IPS-18c (cell line): ENCODE measurements around the gene ZNF366.

Experiments used
- H3K4me3 ChIP-seq: 2 replicates; pipeline ENCODE4 v1.7.0; 2013; ENCODE audit warnings: low read depth, mild to moderate bottlenecking, low read length, moderate library complexity; ENCODE audit not compliant: insufficient read depth
- H3K9me3 ChIP-seq: one replicate; pipeline ENCODE4 v1.6.1; 2013; ENCODE audit warnings: mild to moderate bottlenecking, low read length, moderate library complexity; ENCODE audit not compliant: control insufficient read depth, insufficient read depth

Gene ZNF366

DNA sequence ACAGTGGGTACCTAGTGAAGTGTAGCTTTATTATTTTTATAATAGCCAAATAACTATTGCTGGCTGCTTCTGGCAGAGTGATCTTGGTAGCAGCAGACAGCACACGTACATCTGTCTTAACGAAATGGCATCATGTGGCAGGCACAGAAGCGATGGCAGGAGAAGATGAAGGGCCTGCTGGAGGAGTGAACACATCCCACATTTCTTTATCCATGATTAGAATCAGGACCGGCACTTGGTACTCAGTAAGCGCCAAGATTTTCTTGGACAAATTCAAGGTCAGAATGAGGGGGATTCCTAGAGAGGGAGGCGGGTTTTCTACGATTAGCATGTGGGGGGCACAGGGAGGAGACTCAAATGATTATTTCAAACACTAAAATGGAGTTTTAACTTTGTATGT, 23.0 kb upstream of the ZNF366 start:
- H3K4me3 ChIP-seq = no peak overlapping the region

GRCh38 chr5:72529383-72529782, 22.2 kb upstream of the ZNF366 start:
- Histone ChIP-seq H3K4me3 (no peak overlapping the region), H3K9me3 (no peaks in the 10 kb centered on the region)

More for the DNA sequence above, 23.0 kb upstream of the ZNF366 start:
- H3K9me3 ChIP-seq = no peaks in the 10 kb centered on the region

DNA sequence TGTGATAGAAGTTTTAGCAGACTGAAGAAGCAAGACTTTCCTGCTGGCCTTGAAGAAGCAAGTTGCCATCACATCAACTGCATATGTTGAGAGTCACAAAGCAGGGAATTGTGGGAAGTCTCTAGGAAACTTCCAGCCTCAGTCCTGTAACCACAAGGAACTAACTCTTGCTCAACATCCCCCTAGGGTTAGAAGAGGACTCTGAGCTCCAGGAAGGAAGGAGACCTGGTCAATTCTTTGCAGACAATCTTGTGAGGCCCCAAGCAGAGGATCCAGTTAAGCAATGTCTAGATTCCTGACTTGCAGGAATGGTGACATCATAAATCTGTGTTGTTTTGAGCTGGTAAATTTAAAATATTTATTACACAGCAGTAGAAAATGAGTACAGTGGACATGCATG, 18.6 kb upstream of the ZNF366 start:
- Histone ChIP-seq H3K9me3 (no peaks in the 10 kb centered on the region), H3K4me3 (no peak overlapping the region)

- H3K9me3 ChIP-seq = no peaks in the 10 kb centered on the region
- H3K4me3 ChIP-seq = no peak overlapping the region
Observed at GRCh38 chr5:72523960-72524582, 16.9 kb upstream of the ZNF366 start.

- no peaks in the 10 kb centered on the region for H3K9me3 ChIP-seq
Observed at GRCh38 chr5:72522607-72523006, 15.4 kb upstream of the ZNF366 start.

DNA sequence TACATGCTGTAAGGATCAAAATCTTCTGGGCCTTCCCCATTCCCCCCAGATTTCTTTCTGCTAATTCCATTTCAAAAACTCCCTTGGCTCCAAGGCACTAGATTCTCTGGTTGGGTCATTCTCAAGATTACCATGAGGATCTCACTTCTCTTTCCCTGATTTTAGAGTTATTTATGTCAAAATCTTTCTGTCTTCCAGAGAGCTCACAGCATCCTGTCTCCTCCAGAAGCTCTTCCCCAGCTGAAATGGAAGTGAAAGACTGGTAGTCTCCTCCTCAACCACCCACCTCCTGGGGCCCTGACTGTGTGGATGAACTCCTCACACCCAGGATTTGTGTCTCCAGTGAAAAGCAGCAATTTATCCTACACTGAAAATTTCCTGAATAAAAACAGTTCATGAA, 11.9 kb upstream of the ZNF366 start:
- Histone ChIP-seq H3K4me3 (no peak overlapping the region), H3K9me3 (no peaks in the 10 kb centered on the region)

More at GRCh38 chr5:72522607-72523006, 15.4 kb upstream of the ZNF366 start:
- no peak overlapping the region for H3K4me3 ChIP-seq

GRCh38 chr5:72518001-72518683, 10.9 kb upstream of the ZNF366 start:
- Histone ChIP-seq H3K9me3 (no peaks in the 10 kb centered on the region), H3K4me3 (no peak overlapping the region)

GRCh38 chr5:72516916-72517315, 9.7 kb upstream of the ZNF366 start:
- Histone ChIP-seq H3K9me3 (no peaks in the 10 kb centered on the region), H3K4me3 (no peak overlapping the region)

GRCh38 chr5:72515211-72515610, 8.0 kb upstream of the ZNF366 start:
- Histone ChIP-seq H3K9me3 (peaks cover 2% of the 10 kb centered on the region), H3K4me3 (no peak overlapping the region)

DNA sequence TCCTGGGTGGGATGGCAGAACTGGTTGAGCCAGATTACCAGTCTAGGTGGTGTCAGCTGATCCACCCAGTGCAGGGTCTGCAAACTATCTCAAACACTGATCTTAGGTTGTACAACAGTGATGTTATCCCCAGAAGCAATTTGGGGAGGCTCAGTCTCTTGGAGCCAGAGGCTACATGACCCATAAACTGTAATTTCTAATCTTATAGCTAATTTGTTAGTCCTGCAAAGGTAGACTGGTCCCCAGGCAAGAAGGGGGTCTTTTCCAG, 5.3 kb upstream of the ZNF366 start:
- H3K4me3 ChIP-seq = no peak overlapping the region
- peaks cover 2% of the 10 kb centered on the region for H3K9me3 ChIP-seq

DNA sequence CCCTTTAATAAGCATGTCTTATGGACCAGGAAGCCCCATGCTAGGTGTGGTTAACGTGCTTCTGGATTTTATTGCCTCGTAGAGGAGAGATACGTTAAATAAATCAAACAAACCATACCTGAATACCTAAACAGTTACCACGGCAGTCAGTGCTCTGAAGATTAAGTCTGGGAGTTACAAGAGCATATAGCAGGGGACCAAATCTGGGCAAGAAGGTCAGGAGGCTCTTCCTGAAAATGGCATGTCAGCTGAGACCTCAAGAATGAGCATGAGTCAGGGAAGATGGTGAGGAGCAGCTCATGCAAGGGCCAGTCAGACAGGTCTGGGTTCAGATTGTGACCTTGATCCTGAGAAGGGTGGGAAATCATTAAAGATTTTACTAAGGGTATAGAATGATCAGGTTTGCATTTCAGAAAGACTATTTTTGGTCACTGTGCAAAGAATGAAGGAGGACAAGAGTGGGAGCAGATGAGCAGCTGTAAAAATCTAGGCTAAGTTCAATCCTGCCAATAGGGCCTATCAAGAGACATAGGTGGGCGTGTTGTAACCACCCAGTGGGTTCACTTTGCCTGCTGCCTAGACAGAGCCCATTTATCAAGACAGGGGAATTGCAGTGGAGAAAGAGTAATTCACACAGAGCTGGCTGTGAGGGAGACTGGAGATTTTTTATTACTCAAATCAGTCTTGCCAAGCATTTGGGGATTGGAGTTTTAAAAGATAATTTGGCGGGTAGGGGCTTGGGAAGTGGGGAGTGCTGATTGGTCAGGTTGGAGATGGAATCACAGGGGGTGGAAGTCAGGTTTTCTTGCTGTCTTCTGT, 4.8 kb upstream of the ZNF366 start:
- Histone ChIP-seq H3K9me3 (peaks cover 2% of the 10 kb centered on the region), H3K4me3 (no peak overlapping the region)

DNA sequence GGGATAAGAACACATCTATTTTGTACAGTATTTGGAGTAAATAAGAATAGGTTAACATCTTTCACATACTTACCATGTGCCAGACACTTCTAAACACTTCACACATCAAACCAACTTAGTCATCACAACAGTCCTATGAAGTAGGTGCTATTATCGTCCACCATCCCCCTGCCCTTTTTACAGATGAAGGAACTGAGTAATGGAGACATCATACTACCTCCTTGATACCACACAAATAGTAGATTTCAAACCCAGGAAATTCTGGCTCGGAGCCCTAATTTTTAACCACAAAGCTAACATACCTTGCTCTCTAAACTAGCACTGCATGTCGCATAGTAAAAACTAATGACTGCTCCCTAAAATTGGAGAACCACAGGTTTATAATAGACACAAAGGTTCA, 4.2 kb upstream of the ZNF366 start:
- no peak overlapping the region for H3K4me3 ChIP-seq
- H3K9me3 ChIP-seq = peaks cover 2% of the 10 kb centered on the region

GRCh38 chr5:72510610-72511181, 3.5 kb upstream of the ZNF366 start:
- H3K9me3 ChIP-seq = peaks cover 2% of the 10 kb centered on the region
- H3K4me3 ChIP-seq = no peak overlapping the region

GRCh38 chr5:72509401-72509800, 2.2 kb upstream of the ZNF366 start:
- H3K9me3 ChIP-seq = peaks cover 2% of the 10 kb centered on the region
- no peak overlapping the region for H3K4me3 ChIP-seq

DNA sequence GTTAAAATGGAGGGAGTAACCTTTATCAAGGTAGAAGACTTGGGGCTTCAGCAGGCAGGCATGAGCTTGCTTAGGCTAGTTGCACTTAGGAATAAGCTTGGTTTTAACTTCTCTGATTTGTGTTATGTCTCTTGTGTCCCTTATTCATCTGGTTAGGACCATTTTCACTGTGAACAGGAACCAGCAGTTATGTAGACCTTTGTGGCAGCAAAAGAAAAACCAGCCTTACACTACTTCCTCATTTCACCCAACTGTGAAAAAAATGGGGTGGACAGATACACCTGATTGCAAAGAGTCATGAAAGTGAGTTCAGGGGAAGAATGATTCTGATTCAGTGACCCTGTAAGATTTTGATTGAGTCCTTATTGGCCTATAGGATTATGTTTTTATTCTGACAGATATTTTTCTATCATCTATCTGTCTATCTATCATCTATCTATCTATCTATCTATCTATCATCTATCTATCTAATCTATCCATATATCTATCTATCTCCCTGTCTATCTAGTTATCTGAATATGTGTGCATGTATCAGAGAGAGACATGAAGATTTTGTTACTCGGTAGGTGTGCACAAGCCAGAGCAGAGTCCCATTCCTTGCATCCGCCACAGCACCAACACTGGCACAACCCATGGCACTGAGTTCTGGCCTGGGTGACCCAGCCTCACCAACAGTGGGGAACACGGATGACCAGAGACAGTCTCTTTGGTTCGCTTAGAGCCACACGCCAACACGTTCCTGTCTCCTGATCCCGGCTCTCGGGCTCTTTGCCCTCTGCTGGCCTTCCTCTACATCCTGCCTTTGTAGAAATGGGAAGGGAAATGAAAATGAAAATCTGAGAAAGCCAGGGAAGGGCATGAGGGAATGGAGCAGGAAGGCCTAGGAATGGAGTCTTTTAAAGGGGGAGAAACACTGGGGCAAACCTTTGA, 1.3 kb upstream of the ZNF366 start:
- H3K4me3 ChIP-seq = no peak overlapping the region

GRCh38 chr5:72507907-72508238, 663 bp upstream of the ZNF366 start:
- H3K4me3 ChIP-seq = no peak overlapping the region

More for the DNA sequence above, 1.3 kb upstream of the ZNF366 start:
- H3K9me3 ChIP-seq = peaks cover 2% of the 10 kb centered on the region

GRCh38 chr5:72506158-72506549, 1.1 kb downstream of the ZNF366 start:
- H3K4me3 ChIP-seq = no peak overlapping the region
- peaks cover 2% of the 10 kb centered on the region for H3K9me3 ChIP-seq

More at GRCh38 chr5:72507907-72508238, 663 bp upstream of the ZNF366 start:
- H3K9me3 ChIP-seq = peaks cover 2% of the 10 kb centered on the region
